Measurements from ENCODE around the gene TOM1. TPM values are rescaled to one million over a fixed set of nuclear protein-coding genes. Genes with fewer than 3 reads are reported as not detected.
A peak's percentile ranks its signal among the peaks of the same experiment; 100 is the strongest.

Gene TOM1
- total RNA-seq, 2 experiments from 2014 or later, result 25.8 to 26.3 TPM

Small RNAs within 50 kb of the gene (microRNA-seq; reads per million reads assigned to microRNA genes)
- gene MIR3909 (ENCODE audit: borderline microRNAs expressed, borderline replicate concordance), result 7.1 reads per million, percentile 11 among the genes with 10 or more reads in this experiment
- not detected for gene MIR6069 (ENCODE audit: borderline microRNAs expressed, borderline replicate concordance)

Other genes starting within 250 kb of the TOM1 start
- gene ISX, start 233.7 kb upstream of the TOM1 start, total RNA-seq, result not detected
- 10 to 100 TPM; 36.6 to 38.2 TPM for gene HMGXB4, start 42.4 kb upstream of the TOM1 start, total RNA-seq
- under 1 TPM; 0.15 to 0.21 TPM for gene HMOX1, start 81.2 kb downstream of the TOM1 start, total RNA-seq
- 100 to 1,000 TPM; 293 to 301 TPM for gene MCM5, start 100.2 kb downstream of the TOM1 start, total RNA-seq
- not detected for gene RASD2, start 240.9 kb downstream of the TOM1 start, total RNA-seq